ENCODE data around the gene MED13L.

Gene MED13L

DNA sequence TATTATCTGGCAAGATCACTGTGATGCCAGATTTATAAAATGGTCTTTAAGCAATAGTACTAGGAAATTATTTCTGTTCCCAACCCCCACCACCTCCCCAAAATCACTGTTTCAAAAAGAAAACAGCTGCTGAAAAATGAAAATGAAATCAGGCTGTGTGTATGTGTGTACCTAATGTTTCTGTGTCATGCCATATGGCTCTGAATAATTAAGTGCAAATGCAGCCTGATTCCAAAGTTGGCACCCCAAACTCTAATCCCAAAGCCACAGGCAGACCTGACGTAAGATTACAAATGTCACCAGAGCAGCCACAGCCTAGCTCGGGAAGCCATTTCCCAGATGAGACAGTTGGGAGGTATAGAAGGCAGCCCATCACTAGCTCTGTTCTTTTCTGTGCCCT, 175.5 kb downstream of the MED13L start:
- H3K27ac ChIP-seq (ENCODE audit: poor library complexity, severe bottlenecking): no peak overlapping the region
- TF ChIP-seq, protein P1, sequence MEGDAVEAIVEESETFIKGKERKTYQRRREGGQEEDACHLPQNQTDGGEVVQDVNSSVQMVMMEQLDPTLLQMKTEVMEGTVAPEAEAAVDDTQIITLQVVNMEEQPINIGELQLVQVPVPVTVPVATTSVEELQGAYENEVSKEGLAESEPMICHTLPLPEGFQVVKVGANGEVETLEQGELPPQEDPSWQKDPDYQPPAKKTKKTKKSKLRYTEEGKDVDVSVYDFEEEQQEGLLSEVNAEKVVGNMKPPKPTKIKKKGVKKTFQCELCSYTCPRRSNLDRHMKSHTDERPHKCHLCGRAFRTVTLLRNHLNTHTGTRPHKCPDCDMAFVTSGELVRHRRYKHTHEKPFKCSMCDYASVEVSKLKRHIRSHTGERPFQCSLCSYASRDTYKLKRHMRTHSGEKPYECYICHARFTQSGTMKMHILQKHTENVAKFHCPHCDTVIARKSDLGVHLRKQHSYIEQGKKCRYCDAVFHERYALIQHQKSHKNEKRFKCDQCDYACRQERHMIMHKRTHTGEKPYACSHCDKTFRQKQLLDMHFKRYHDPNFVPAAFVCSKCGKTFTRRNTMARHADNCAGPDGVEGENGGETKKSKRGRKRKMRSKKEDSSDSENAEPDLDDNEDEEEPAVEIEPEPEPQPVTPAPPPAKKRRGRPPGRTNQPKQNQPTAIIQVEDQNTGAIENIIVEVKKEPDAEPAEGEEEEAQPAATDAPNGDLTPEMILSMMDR (IDR thresholded peaks at IDR 0.05; ENCODE audit: poor library complexity, severe bottlenecking): no peak

DNA sequence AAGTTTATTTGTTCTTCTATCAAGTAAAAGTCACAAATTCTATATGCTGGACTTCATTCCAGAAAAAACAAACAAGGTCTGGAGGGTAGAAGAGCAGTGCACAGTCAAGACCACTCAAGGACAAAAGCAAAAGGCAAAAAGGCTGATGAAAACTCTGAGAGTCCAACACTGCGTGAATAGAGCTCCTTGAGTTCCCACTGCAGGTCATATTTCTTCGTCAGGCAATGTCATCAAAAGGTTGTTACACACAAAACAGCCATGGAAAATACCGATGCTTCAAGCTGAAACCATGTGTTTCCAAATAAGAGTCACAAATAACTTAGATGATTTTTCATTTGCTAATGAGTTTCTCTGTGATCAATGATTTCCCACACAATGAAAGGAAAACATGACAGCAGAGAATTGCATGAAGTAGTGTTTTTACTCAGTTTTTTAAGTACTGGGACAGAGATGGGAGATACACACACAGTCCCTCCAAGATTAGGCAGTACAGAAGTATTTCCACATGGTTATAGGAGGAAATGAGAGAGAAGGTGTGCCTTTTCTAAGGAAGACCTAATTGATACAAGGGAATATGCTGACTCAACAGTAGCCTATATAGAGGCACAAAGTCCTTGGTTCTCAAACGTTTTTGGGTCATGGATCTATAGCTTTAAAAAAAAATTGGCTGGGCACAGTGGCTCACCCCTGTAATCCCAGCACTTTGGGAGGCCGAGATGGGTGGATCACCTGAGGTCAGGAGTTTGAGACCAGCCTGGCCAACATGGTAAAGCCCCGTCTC, 177.7 kb downstream of the MED13L start:
- H3K4me1 ChIP-seq (ENCODE audit: insufficient read depth, poor library complexity, severe bottlenecking): no peaks in the 10 kb centered on the region
- ATAC-seq (ENCODE audit: low read depth): no peak
- no peak overlapping the region for H3K27ac ChIP-seq (ENCODE audit: poor library complexity, severe bottlenecking)
- TF ChIP-seq, protein P1 (IDR thresholded peaks at IDR 0.05; ENCODE audit: poor library complexity, severe bottlenecking): no peak
- no peaks in the 10 kb centered on the region for H3K36me3 ChIP-seq (ENCODE audit: low read depth)
- no peak for DNase-seq (ENCODE audit: low spot score)
- no peaks in the 10 kb centered on the region for H3K27me3 ChIP-seq (ENCODE audit: insufficient read depth, poor library complexity, severe bottlenecking)
- no peaks in the 10 kb centered on the region for H3K9me3 ChIP-seq (ENCODE audit: severe bottlenecking)
- H3K4me3 ChIP-seq (ENCODE audit: severe bottlenecking): no peak overlapping the region

More for the DNA sequence above, 175.5 kb downstream of the MED13L start:
- no peak for DNase-seq (ENCODE audit: low spot score)
- H3K4me1 ChIP-seq (ENCODE audit: insufficient read depth, poor library complexity, severe bottlenecking): no peaks in the 10 kb centered on the region
- no peak overlapping the region for H3K4me3 ChIP-seq (ENCODE audit: severe bottlenecking)
- H3K36me3 ChIP-seq (ENCODE audit: low read depth): no peaks in the 10 kb centered on the region
- no peaks in the 10 kb centered on the region for H3K9me3 ChIP-seq (ENCODE audit: severe bottlenecking)
- H3K27me3 ChIP-seq (ENCODE audit: insufficient read depth, poor library complexity, severe bottlenecking): no peaks in the 10 kb centered on the region
- ATAC-seq (ENCODE audit: low read depth): no peak

GRCh38 chr12:116096874-116097273, 180.6 kb downstream of the MED13L start:
- H3K9me3 ChIP-seq (ENCODE audit: severe bottlenecking): no peaks in the 10 kb centered on the region
- DNase-seq (ENCODE audit: low spot score) (no peak), ATAC-seq (ENCODE audit: low read depth) (no peak)
- no peak overlapping the region for H3K27ac ChIP-seq (ENCODE audit: poor library complexity, severe bottlenecking)
- H3K4me3 ChIP-seq (ENCODE audit: severe bottlenecking): no peak overlapping the region
- H3K36me3 ChIP-seq (ENCODE audit: low read depth): no peaks in the 10 kb centered on the region
- no peaks in the 10 kb centered on the region for H3K27me3 ChIP-seq (ENCODE audit: insufficient read depth, poor library complexity, severe bottlenecking)
- H3K4me1 ChIP-seq (ENCODE audit: insufficient read depth, poor library complexity, severe bottlenecking): no peaks in the 10 kb centered on the region
- TF ChIP-seq, protein P1 (IDR thresholded peaks at IDR 0.05; ENCODE audit: poor library complexity, severe bottlenecking): no peak

DNA sequence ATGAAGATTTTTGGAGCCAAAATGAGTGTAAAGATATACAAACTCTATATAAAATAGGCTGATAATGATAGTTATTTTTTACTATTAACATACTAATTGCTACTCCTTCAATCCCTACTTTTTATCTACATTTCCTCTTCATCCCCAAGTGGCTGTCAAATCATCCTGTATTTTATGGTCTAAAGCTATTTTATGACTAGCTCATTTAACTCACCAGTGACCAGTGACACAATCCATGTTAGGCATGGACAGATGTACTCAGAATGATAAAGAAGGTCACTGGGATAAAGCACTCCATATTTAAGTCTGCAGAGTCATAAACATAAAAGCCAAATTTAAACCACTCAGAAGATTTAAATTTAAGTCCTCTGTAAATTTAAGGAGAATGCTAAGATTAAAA, 183.0 kb downstream of the MED13L start:
- H3K36me3 ChIP-seq (ENCODE audit: low read depth): 0 out of 2 replicates have a peak, but pooled peaks cover 4% of the 10 kb centered on the region
- H3K27ac ChIP-seq (ENCODE audit: poor library complexity, severe bottlenecking): no peak overlapping the region
- no peaks in the 10 kb centered on the region for H3K4me1 ChIP-seq (ENCODE audit: insufficient read depth, poor library complexity, severe bottlenecking)
- no peak for DNase-seq (ENCODE audit: low spot score)
- no peak for ATAC-seq (ENCODE audit: low read depth)
- H3K27me3 ChIP-seq (ENCODE audit: insufficient read depth, poor library complexity, severe bottlenecking): no peaks in the 10 kb centered on the region
- TF ChIP-seq, protein P1 (IDR thresholded peaks at IDR 0.05; ENCODE audit: poor library complexity, severe bottlenecking): no peak
- no peak overlapping the region for H3K4me3 ChIP-seq (ENCODE audit: severe bottlenecking)
- no peaks in the 10 kb centered on the region for H3K9me3 ChIP-seq (ENCODE audit: severe bottlenecking)

DNA sequence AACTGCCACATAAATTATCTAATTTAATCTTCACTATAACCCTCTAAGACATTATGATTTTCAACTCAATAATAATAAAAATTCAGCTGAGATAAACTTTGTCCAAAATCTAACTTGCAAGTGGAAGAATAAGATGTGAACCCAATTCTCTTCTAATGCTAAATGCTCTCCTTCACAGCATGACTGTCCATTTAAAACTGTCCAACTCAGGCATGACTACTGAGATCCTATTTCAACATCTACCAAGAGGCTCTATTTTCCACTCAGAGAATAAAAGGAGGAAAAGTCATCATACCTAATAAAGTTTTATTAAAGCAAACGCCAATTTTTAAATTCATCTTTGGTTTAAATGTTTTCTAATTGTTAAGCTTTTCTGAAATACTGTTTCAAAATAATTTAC, 183.6 kb downstream of the MED13L start:
- H3K9me3 ChIP-seq (ENCODE audit: severe bottlenecking): no peaks in the 10 kb centered on the region
- H3K27ac ChIP-seq (ENCODE audit: poor library complexity, severe bottlenecking): no peak overlapping the region
- 0 out of 2 replicates have a peak, but pooled peaks cover 4% of the 10 kb centered on the region for H3K36me3 ChIP-seq (ENCODE audit: low read depth)
- DNase-seq (ENCODE audit: low spot score) (no peak), ATAC-seq (ENCODE audit: low read depth) (no peak)
- TF ChIP-seq, protein P1 (IDR thresholded peaks at IDR 0.05; ENCODE audit: poor library complexity, severe bottlenecking): no peak
- no peaks in the 10 kb centered on the region for H3K4me1 ChIP-seq (ENCODE audit: insufficient read depth, poor library complexity, severe bottlenecking)
- no peak overlapping the region for H3K4me3 ChIP-seq (ENCODE audit: severe bottlenecking)
- no peaks in the 10 kb centered on the region for H3K27me3 ChIP-seq (ENCODE audit: insufficient read depth, poor library complexity, severe bottlenecking)
